ENCODE results near the gene ABHD12.

ABHD12 gene

GRCh38 chr20:25257130-25257529, 133.5 kb downstream of the ABHD12 start:
- no peak for DNase-seq (ENCODE audit: low read depth)

DNA sequence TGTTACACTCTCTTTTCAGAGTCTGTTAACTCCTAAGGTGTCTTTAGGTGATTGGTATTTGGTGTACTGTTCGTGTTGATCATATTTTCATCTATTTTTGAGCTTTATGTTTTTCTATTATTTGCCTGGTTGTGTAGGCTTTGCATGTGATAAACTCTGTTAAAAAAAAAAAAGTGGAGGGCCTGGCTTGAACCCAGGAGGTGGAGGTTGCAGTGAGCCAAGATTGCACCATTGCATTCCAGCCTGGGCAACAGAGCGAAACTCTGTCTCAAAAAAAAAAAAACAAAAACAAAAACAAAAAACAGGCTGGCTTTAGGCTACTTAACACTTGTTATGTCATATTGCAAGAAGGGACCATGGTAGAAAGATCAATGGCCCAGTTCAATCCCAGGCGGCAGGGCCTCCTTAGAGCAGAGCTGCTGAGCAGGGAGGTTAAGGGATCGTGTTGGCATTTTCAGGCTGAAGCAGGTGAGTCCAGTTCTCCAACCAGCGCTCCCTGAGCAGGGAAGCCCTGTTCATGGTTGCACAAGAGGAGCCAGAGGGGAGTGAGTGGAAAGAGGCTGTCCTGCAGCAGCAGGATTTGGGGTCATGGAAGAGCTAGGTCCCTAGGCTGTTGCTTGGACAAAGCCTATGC, 134.3 kb downstream of the ABHD12 start:
- no peak for DNase-seq (ENCODE audit: low read depth)

- DNase-seq (ENCODE audit: low read depth) = no peak
Observed at GRCh38 chr20:25254986-25255680, 135.5 kb downstream of the ABHD12 start.

DNA sequence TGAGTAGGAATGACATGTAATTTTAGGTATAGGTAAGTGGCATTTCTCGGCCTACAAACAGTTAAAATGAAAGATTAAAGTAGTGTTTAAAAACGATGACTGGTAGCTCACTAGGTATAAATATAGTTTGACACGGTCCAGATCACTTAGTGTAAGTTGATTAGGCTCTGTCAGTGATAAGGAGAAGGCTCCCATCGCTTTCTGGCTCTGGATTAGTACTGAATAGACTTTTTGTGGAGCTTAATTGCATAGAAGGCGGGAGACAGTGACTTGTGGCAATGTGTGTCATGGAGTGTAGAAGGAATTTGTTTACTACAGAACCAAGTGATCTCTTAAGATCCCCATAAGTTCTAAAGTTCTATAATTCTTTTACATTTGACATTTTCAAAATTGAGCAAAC, 136.1 kb downstream of the ABHD12 start:
- DNase-seq (ENCODE audit: low read depth) = no peak

DNA sequence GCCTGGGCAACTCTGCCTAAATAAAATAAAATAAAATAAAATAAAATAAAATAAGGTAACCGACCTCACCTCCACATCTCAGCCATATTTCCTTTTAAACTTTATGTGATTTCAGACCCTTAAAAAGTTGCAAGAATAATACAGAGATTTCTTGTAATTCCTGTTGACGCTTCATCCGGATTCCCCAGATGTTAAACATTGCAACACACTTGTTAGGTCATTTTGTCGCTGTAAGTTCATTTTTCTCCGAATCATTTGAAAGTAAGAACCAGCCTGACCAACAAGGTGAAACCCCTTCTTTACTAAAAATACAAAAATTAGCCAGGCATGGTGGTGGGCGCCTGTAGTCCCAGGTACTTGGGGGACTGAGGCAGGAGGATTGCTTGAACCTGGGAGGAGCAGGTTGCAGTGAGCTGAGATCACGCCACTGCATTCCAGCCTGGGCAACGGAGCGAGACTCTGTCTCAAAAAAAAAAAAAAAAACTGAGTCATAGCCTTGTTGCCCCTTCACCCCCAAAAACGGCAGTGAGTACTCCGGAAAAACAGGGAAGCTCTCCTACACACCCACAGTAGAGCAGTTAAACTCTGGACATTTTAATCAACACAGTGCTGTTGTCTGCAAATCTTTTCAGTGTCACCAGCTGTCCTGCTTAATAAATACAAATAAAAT, 136.9 kb downstream of the ABHD12 start:
- no peak for DNase-seq (ENCODE audit: low read depth)

- no peak for DNase-seq (ENCODE audit: low read depth)
Observed at GRCh38 chr20:25252686-25253421, 137.8 kb downstream of the ABHD12 start.

GRCh38 chr20:25252230-25252651, 138.4 kb downstream of the ABHD12 start:
- DNase-seq (ENCODE audit: low read depth) = no peak

DNA sequence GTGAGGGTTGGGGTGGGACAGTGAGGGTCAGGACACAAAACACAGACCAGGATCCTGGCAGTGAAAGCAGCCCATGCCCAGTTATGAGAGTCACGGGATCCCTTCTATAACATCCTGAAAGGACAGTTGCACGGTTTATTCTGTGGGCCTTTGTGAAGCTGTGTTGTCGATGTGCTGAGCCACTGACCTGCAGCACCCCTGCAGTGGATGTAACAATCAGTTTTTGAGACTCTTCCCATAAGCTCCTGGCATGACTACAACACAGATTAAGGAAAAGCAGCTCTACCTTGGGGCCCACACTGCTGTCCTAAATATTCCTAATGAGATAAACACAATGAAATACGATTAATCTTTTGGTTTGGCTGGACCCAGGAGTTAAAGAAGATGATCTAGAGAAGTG, 139.1 kb downstream of the ABHD12 start:
- no peak for DNase-seq (ENCODE audit: low read depth)

GRCh38 chr20:25251019-25251418, 139.6 kb downstream of the ABHD12 start:
- DNase-seq (ENCODE audit: low read depth) = no peak

GRCh38 chr20:25250508-25250907, 140.1 kb downstream of the ABHD12 start:
- no peak for DNase-seq (ENCODE audit: low read depth)
